Measurements from ENCODE around the gene RNF19B.

The RNF19B gene

DNA sequence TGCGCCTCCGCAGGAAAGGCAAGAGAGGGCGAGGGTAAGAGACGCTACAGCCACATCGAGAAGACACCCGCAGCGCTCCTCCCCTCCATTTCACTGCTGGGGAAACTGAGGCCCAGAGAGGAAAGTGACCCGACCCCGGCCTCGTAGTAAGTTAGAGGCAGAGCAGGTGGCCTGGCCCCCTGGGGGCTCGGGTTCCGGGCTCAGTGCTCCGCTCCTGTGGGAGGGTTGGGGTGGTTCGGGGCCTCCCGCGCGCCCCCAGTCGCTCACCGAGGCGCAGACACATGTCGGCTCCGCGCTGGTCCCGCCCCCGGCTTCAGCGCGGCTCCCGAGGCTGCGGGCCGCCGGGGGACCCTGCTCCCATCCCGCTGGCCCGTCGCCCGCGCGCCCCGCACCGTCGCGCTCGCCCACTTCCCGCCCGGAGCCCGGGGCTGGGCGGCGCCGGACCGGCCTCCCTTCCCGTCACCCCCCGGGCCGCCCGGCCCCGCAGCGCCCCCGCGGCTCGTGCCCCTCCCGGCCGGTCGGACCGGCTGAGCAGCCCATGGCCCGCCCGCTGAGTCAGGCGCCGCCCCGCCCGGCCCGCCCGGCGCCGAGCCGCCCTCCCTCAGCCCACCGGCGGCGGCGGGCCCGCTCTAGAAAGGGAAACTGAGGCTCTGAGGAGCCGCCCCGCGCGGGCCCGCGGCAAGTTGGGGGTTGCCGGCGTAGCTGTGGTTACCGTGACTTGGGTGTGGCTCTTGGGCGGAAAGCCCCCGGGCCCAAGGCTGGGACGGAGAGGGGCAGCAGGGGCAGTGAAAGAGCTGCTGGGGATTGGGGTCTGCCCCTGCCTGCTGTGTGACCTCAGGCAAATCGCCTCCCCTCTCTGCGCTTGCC is 63.4 kb downstream of the RNF19B start, which contains the start of gene TMEM54:
Gene TMEM54, minus strand, starts transcription at position 434 of the 867 bp plus-strand sequence. Its CDS starts 151 bp downstream, at position 283.
- DNase-seq (ENCODE audit: low read depth in 2 of 2), result no peak

DNA sequence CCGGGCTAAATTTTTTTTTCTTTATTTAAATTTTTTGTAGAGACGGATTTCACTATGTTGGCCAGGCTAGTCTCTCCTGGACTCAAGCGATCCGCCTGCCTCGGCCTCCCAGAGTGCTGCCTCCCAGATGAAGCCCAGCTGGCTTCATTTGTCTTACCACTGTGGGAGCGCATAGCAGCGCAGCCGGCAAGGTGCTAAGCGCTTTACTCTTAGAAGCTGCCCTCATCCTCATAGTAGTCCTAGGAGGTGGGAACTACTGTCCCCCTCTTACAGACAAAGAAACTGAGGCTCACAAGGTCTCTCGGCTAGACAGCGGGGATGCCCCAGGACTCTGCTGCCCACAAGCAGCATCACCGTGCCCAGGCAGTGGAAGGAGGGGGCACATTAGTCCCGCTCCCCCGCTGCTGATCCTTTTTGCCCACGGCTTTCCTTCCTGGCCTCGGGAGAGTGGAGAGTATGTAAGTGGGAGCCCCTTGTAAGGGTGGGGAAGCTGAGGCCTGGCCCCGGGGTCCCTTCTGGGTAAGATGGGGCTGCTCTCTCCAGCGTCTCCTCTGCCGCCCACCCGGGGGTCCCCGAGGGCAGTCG is 64.1 kb downstream of the RNF19B start:
- no peak for DNase-seq (ENCODE audit: low read depth in 2 of 2)

- DNase-seq (ENCODE audit: low read depth in 2 of 2), result no peak
Observed at GRCh38 chr1:32899586-32900296, 64.9 kb downstream of the RNF19B start.

GRCh38 chr1:32898958-32899357 is 65.7 kb downstream of the RNF19B start:
- DNase-seq (ENCODE audit: low read depth in 2 of 2), result no peak

- no peak for DNase-seq (ENCODE audit: low read depth in 2 of 2)
Observed at GRCh38 chr1:32898056-32898455, 66.6 kb downstream of the RNF19B start.

- no peak for DNase-seq (ENCODE audit: low read depth in 2 of 2)
Observed at GRCh38 chr1:32897082-32898049, 67.2 kb downstream of the RNF19B start.

GRCh38 chr1:32896451-32896850 is 68.2 kb downstream of the RNF19B start:
- DNase-seq (ENCODE audit: low read depth in 2 of 2), result no peak

DNA sequence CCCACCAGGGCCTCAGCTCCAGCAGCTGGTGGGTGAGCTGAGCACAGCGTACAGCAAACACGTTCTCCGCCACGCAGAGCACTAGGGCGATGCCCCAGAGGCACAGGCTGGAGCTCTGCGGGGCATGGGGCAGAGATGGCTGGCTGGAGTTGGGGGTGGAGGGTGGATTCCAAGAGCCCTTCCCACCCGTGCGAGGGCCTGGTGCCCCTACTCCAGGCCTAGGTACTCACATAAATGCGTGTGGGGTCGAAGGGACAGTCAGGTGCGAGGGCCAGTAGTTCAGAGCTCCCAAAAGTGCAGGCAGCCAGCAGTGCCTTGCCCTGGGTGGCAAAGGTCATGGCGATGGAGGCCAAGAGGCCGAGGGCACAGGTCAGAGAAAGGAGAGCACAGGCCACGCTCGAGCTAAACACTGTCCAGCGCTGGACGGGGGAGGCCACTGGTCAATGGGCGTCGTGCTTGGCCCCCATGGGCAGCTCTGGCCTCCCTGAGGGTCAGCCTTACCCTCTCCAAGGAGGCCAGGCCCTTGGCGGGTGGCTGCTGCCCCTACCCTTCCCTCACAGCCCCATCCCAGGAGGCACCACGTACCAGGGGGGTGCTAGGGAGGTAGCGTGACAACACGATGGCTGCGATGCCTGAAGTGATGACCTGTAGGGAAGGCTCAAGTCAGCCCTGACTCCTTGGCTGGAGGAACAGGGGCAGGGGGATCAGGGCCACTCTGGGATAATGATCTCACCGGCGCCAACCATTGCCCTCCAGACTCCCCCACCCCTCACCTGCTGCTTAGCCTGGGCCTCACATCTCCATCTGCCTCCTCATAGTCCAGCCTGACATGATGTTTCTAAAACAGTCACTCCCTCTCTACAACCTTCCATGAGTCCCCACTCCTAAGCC is 69.0 kb downstream of the RNF19B start:
- DNase-seq (ENCODE audit: low read depth in 2 of 2), result no peak

GRCh38 chr1:32894681-32895080 is 69.9 kb downstream of the RNF19B start:
- DNase-seq (ENCODE audit: low read depth in 2 of 2), result no peak

DNA sequence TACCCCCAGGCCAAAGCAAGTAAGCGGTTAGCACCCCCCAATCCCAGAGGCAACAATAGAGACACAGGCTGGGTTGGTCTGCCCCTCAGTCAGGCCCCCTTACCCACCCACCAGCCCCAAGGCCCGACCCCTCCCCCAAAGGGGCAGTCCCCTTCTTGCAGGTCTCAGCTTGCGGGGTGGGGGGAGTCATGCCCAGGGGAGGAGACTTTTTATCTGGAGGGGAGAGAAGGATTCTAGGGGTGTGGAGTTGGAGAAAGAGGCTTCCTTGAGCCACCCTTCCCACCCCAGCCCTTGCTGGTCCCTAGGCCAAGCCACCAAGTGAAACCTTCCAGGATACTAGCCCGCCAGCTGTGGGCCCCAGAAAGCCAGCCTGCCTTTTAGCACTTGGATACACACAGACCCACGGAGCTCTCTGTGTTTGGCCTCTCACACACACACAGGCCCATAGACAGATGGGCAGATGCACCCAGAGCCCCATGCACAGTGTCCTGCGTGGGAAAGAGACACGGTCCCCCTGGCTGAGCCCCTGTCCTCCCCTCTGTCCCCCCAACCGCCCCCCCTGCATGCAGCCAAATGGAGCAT is 70.5 kb downstream of the RNF19B start:
- DNase-seq (ENCODE audit: low read depth in 2 of 2), result no peak

DNA sequence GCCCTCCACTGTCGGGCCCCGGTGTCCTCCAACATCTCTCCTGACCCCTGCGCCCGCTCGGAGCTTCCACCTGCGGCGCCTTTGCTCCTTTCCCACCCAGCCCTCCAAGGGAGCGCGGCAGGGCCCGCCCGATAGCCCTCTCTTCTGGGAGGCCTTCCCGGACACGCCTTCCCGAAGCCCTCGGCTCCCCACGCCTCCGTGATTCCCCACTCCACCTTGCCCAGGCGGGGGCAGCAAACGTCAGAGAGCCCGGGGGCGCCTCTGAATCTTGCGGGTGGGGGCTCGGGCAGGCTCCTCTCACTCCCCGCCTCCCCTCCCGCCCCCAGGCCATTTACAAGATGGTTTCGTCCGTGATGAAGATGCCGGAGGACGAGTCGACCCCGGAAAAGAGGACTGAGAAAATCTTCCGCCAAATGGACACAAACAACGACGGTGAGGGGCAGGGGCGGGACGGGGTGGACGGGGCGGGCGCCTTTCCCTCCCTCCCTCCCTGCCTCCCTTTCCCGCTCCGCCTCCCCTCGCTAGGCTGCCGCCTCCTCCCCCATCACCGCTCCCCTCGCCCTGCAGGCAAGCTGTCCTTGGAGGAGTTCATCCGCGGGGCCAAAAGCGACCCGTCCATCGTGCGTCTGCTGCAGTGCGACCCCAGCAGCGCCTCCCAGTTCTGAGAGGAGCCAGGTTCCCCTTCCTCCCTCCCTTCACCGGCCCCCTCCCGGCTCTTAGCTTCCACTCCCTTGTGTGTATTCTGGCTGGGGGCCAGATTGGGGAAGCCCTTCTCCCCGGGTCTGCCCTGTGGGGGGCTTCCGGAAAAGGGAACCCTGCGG is 71.2 kb downstream of the RNF19B start:
- DNase-seq (ENCODE audit: low read depth in 2 of 2), result no peak

GRCh38 chr1:32892368-32893197 is 72.0 kb downstream of the RNF19B start:
- DNase-seq (ENCODE audit: low read depth in 2 of 2), result no peak

DNA sequence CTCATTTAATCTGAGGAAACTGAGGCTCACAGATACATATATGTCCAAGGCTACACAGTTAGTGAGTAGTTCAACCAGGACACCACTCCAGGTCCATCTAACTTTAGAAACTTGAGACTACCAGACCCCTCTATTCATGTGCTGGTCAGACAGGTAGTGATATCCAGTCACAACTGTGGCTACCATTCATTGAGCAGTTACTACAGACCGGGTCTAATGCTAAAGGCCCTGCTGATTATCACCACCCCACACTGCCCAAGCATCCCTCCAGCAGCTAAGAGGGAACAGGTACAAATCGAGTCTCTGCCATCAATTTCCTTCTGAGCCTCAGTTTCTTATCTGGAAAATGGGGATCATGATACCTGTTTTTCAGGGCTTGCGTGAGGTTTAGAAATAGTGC is 73.0 kb downstream of the RNF19B start:
- no peak for DNase-seq (ENCODE audit: low read depth in 2 of 2)

DNA sequence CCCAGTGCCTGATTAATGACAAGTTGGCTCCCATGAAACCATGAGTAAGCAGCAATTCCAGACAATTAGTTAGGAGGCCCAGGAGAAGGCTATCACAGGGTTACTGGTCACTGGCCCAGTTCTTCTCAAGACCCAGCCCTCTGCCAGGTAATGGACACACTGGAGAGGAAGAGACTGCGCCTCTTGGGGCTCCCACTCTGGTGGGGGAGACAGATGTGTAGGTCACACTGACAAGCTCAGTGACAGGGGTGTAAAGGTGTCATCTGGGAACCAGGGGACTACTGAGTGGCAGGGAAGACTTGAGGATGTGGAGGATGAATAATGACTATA is 73.4 kb downstream of the RNF19B start:
- DNase-seq (ENCODE audit: low read depth in 2 of 2), result no peak

DNA sequence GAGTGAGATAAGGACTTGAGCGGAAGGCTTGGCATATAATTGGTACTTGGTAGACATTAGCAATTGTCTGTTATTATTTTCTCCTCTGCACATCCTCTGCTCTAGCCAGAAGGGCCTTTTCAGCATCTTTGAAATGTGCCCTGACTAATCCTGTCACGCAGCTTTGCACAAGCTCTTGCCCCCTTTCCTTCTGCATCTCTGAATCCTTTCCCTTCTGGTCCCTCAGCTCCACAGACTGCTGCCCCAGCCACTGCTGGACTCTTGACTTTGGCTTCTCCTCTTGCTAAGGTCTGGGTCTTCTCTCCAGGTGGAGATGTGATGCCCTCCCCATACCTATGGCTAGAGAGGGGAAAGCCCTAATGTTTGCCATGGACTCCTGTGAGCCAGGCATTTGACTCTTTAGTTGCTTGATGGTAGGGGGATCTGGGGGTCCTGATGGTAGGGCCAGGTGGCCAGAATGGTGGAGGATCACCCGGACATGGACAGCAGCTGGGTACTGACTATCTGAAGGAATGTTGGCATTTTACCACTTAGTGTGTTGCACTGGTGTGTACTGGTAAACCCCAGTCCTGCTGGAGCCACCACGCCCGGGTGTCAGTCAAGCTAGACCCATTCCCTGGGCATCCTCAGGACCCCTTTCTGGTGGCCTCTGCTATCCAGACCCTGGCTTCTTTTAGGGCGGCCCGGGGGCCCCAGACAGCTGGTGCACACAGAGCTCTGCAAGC is 73.9 kb downstream of the RNF19B start:
- no peak for DNase-seq (ENCODE audit: low read depth in 2 of 2)

DNA sequence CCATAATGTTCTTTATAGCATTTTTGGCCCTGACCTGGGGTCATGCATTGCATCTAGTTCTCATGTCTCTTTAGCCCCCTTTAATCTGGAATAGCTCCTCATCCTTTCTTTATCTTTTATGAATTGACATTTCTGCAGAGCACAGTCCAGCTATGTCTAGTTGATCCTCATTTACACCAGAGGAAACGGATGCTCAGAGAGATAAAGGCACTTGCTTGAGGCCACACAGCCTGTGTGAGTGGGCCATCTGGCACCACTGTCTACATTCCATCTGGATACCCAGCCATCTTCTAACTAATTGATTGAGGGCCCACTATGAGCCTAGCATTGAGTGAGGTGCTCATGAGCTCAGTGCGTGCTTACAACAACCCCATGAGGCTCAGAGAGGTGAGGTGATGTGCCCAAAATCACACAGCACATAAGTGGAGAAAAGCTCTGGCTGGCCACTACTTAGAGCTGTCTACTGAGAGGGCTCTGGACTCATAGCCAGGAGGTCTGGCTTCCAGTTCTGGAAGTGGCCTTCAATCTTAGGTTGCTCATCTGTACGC is 74.8 kb downstream of the RNF19B start:
- DNase-seq (ENCODE audit: low read depth in 2 of 2), result no peak

DNA sequence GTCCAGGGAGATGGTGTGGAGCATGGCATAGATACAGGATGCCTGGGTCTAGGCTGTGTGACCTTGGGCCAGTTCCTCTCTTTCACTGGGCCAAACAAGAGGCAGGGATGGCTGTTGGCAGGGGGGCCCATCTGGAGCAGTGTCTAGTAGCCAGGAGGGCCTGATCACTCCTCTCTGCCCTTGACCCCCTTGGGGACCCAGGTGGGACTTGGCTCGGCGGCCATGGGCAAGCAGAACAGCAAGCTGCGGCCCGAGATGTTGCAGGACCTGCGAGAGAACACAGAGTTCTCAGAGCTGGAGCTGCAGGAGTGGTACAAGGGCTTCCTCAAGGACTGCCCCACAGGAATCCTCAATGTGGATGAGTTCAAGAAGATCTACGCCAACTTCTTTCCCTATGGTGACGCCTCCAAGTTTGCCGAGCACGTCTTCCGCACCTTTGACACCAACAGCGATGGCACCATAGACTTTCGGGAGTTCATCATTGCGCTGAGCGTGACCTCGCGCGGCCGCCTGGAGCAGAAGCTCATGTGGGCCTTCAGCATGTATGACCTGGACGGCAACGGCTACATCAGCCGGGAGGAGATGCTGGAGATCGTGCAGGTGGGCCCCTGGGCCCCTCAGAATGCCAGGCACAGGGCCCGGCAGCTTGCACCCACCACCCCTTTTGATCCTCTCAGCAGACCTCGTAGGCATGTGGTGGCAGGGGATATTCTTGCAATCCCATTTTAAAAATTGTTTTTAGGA is 75.8 kb downstream of the RNF19B start:
- no peak for DNase-seq (ENCODE audit: low read depth in 2 of 2)
